DMS114 treated with DMSO at 0.1 percent for 48 hours (cell line): ENCODE measurements around the gene TBCD.
"Not testable (repeated sequence)": the region's sequence is repeated elsewhere in the genome, so short reads cannot be mapped to it uniquely, and the experiment has no call there.

Experiments used
- DNase-seq: peaks from one replicate; lab custom pipeline; 2025; ENCODE audit not compliant: unreplicated experiment; lab: John Stamatoyannopoulos, UW

The TBCD gene

DNA sequence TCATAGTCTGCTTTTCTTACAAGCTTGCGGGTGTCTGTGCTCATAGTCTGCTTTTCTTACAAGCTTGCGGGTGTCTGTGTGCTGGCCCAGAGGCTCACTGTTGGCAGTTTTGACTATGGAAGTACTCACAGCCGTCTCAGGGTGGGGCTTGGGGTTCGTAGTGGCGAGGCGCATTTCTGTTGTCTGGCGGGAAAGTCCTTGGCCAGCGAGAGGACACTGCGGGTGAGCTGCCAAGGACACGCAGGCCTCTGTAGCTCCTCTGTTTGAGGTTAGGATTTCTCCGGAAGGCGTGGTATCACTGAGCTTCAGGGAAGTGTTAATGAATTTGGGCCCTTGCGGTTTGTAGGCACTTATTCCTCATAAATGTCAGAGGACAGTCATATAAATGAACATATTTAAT lies 13.5 kb downstream of the TBCD start:
- no peak for DNase-seq

DNA sequence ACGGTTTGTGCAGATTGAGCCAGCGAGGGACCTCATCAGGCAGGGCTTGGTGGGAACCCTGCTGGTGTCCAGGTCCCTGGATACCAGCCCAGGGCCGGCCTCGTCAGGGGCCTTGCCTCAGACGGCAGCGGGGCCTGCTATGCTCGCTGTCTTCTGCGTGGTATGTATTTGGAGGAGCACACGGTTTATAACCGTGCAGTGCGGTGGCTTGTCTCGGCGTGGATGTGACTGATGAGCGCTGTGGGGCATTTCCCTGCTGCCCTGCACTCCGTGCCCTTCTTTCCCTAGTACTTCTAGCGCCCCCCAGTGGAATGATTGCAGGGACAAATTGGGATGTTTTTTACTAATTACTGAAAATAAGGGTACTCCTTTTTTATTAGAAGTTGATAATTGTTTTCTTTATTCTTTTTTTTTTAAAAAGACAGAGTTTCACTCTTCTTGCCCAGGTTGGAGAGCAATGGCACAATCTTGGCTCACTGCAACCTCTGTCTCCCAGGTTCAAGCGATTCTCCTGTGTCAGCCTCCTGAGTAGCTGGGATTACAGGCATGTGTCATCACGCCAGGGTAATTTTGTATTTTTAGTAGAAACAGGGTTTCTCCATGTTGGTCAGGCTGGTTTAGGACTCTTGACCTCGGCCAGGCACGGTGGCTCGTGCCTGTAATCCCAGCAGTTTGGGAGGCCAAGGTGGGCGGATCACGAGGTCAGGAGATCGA lies 15.3 kb downstream of the TBCD start:
- DNase-seq, result no peak

DNA sequence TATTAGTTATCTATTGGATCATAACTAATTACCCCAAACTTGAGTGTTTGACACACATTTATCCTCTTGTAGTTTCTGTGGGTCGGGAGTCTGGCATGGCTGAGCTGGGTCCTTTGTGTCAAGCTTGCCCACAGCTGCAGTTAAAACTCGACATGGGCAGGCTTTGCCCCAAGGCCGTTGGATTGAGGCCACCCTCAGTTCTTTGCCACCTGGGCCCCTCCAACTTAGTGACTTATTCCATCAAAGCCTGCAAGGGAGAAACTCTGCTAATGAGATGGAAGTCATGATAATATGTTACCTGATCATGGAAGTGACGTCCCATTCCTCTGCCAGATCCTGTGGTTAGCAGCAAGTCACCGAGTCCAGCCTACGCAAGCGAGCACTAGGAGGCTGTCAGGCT lies 17.2 kb downstream of the TBCD start:
- no peak for DNase-seq

DNA sequence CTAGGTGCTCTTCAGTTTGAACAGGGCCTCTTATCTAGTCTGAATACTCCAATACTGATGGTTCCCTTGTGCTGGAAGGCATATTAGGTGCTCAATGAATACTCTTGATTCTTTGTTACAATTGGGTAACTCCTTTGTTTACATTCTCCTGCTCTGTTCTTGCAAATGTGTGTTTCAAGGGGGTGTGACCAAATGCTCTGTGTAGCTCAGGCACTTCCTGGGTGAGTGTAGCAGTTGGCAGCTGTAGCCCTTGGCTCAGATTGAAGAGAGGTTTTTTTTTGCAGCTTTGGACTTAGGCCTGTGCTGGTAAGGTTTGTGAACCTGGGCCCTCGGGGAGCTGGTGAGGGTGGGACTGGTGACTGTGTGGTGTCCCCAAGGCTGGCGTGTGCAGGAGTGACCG lies 20.2 kb downstream of the TBCD start:
- no peak for DNase-seq

DNA sequence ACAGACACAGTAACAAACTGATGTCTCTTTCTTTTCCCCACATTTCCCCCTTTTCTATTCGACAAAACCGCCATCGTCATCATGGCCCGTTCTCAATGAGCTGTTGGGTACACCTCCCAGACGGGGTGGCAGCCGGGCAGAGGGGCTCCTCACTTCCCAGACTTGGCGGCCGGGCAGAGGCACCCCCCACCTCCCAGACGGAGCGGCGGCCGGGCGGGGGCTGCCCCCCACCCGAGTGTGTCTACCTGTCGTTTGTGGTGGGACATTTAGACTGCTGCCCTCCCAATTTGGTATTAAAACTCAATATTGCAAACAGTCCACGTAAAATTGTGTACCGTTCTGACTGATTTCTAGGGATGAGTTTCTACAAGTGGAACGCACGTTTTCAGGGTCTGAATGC lies 22.6 kb downstream of the TBCD start:
- not testable (repeated sequence) for DNase-seq

DNA sequence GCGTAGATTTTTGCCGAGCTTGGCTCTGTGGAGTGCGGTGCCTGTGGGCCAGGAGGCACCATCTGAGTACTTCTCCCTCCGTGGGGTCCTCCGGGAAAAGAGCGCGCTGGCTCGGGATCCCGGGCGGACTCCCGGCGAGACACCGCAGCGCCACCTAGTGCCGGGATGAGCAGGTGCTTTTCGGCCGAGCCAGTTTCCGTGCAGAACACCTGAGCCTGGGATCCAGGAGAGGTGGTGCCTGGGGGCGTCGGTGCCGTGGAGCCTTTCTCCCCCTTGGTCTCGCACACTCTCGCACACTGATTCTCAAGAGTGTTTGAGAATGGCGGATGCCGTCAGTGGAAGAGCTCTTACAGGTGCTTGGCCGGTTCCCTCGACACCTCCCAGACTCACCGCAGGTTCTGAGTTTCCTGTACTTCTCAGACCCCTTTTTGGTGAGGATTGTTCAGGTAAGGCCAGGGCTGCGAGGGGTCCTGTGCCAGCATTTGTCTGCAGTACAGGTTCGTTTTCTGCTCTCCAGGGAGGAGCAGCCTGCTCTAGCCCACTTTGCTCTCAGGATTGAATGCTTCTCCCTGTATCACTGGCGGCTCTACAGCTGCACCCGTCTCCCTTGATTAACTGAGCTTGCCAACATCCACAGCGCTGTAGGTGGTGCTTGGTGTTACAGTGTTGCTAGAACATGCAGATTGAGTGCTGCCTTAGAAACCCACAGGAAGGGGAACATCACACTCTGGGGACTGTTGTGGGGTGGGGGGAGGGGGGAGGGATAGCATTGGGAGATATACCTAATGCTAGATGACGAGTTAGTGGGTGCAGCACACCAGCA lies 23.3 kb downstream of the TBCD start:
- DNase-seq, result no peak

DNA sequence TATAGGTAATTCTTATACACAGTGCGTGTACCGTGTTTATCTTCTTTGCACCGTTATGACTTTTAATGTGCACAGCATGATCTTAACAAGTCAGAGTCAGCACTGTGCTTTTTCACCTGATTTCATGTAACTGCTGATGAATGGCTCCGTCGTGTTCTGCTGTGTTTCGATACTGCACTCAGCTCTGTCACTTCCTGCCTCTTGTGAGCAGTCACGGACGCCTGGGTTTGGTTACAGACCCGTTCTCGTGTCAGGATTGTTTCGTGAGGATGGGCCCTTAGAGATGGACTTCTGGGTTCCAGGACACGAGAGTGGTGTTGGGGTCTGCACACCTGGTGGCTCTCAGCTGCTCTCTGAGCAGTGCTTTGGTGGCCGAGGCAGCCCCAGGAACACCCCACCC lies 24.6 kb downstream of the TBCD start:
- no peak for DNase-seq

DNA sequence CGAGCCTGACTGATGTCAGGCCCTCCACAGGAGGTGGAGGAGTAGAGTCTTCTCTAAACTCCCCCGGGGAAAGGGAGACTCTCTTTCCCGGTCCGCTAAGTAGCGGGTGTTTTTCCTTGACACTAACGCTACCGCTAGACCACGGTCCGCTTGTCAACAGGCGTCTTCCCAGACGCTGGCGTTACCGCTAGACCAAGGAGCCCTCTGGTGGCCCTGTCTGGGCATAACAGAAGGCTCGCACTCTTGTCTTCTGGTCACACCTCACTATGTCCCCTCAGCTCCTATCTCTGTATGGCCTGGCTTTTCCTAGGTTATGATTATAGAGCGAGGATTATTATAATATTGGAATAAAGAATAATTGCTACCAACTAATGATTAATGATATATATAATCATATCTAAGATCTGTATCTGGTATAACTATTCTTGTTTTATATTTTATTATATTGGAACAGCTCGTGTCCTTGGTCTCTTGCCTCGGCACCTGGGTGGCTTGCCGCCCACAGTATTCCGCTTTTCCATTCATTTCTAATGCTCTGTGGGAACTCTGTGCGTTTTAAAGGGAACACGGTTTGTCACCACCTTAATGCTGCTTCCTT lies 26.0 kb downstream of the TBCD start:
- not testable (repeated sequence) for DNase-seq

DNA sequence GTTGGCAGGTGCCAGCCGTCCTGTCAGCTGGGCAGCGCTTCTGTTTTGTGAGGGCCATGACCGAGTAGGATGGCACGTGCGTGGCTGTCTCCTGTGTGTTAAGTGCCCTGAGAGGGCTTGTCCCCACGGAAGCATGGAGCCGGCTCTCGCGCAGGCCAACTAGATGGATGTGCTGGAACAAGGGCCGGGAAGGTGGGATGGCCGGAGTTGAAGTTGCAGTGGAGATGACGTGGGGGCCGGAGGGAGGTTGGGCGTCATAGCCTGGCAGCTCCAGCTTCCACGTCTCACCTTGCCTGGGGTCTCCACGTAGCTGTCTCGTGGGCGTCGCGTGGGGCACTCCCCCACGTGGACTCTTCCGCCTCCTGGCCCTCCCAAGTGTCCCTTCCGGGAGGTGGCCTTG lies 27.7 kb downstream of the TBCD start:
- no peak for DNase-seq

DNA sequence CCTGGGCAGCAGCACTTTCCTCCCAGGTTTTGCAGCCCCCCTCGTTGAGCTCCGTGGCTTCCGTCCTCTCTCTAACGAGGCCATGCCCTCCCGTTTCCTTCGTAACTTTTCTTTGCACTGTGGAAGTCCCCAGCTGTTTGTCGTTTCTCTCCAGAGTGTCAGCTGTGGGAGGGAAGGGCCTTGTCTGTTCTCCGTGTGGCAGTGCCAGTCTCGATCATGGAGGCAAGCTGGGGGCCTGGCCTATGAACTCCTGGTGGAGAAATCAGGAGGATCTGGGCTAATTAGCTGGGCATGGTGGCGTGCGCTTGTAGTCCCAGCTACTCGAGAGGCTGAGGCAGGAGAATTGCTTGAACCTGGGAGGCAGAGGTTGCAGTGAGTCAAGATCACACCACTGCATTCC lies 28.3 kb downstream of the TBCD start:
- DNase-seq, result no peak

DNA sequence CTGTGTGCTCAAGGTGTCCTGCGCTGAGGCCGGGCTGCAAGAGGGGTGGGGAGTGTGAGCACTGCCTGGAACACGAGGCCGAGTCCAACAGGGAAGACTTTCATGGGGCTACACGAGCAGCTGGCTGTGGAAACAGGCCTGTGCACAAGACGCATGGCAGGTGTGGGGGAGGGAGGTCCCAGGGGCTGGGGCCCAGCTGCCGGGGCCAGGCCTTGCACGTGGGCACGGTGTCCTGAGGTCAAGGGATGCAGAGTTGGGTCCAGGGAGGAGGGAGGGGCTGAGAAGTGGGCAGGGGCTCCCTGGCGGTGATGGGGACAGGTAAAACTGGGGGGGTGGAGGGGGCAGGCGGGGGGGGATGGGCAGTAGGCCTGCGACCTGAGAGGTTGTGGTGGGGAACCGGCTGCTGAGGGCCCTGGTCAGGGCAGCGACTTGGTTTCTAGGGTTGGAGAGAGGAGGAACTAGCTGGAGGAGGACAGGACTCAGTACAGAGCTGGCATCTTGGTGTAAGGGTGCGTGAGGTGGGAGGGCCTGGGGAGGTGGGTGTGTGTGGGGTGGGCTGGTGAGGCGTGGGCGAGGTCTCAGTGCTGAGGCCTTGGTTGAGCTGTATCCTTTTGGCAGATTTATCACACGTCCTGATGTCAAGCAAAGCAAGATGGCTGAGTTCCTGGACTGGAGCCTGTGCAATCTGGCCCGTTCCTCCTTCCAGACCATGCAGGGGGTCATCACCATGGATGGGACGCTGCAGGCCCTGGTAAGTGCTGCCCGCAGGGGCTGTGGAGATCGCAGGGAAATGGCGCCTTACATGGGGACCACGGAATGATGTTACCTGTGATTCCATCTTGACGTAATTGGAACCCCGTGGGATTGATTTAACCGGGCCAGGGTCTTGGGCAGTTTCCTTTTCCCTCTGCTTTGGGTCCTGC lies 29.4 kb downstream of the TBCD start:
- no peak for DNase-seq

DNA sequence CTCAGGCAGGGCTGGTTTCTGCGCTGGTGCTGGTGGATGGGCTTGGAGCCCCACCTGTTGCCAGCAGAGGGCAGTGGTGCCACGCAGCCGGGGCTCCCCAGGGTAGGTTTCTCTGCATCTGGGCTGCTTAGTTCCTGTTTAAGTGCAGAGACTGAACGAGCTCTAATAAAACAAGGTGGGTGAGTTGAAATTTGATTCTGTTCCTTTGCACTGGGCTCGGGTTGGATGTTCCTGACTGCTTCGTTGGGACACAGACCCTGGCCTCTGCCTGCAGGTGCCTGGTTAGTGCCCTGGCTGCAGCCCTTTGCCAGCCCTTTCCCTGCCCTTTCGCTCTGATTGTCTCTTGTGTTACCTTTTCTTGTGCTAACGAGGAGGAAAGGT lies 30.0 kb downstream of the TBCD start:
- peak; percentile 33 for DNase-seq

DNA sequence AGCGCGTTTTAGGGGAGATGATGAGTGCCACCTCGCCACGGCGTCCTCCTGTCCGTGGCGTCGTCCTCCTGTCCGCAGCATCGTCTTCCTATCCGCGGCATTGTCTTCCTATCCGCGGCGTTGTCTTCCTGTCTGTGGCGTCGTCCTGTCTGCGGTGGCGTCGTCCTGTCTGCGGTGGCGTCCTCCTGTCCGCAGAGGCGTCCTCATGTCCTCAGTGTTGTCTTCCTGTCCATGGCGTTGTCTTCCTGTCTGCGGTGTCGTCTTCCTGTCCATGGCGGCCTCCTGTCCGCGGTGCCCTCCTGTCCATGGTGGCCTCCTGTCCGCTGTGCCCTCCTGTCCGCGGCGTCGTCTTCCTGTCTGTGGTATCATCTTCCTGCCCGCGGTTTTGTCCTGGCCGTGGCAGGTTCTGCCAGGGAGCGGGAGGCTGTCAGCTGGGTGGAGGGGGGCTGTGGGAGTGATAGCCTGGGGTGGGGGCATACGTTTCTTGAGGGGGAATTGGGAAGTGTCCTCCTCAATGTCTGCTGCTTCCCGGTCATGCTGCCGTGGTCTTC lies 30.9 kb downstream of the TBCD start:
- DNase-seq, result no peak

DNA sequence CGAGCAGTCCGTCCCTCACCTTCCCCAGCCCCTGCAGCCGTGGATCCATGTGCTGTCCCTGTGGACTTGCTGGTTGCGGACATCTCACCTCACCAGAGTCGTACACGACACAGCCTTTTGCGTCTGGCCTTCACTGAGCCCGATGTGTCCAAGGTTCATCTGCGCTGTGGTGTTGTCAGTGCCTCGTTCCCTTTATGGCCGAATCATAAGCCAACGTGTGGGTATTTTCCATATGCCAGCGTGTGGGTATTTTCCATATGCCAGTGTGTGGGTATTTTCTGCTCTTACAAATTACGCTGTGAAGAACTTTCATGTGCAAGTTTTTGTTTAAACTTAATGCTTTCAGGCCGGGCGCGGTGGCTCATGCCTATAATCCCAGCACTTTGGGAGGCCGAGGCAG lies 31.6 kb downstream of the TBCD start:
- no peak for DNase-seq

DNA sequence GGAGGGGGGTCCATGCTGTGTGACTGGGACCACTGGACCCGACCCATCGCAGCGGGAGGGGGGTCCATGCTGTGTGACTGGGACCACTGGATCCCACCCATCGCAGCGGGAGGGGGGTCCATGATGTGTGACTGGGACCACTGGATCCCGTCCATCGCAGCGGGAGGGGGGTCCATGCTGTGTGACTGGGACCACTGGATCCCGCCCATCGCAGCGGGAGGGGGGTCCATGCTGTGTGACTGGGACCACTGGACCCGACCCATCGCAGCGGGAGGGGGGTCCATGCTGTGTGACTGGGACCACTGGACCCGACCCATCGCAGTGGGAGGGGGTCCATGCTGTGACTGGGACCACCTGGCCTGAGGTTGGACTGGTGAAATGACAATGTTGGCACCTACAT lies 33.7 kb downstream of the TBCD start:
- DNase-seq, result not testable (repeated sequence)

DNA sequence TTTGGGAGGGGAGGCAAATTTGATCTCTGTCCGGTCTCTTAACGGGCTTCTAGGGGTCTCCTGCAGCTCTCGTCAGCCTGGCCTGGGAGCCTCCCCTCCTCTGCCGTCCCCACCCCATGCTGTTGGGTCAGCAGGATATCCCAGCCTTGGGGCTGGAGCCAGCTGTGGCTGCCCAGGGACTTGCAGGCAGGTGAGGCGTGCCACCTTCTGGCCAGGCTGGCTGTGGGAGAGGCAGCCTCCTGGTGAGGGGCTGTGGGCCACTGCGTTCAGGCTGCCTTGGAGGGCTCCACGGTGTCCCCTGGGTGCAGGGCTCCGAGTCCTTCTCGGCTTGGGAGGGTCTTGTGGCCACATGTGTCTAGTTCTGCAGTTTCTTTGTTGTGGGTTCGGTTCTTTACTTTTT lies 34.6 kb downstream of the TBCD start:
- DNase-seq, result no peak

DNA sequence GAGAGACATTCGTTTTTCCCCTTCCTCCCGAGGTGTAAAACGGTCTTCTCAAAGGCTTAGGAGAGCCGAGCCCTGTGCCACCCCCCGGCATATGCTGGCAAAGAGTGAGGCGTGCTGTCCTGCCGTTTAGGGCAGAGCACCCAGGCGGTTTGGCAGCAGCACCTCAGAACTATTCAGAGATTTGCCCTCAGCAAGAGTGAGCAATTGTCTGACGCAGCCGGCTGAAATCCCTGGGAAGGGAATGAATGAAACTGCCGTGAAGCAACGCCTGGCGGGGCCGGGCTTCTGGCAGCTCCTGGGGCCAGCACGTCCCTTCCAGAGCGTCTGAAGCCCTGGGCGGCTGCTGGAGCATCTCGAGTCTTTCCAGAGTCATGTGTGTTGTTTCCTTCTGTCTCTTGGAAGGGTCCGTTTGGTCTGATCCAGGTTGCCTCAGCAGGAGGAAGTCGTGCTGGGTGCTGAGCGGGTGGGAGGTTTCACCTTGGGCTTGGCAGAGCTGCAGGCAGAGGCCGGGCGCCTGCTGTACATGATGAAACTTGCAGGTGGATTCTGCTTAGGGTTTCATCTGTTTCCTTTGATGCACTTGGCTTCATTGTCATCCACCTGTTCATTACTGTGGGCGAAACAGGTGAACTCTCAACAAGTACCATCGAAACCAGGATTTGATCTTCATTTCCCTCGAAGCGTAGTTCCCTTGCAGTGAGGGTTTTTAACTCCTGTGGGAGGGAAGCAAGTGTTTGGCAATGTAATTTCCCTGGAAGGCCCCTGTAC lies 35.4 kb downstream of the TBCD start:
- no peak for DNase-seq

DNA sequence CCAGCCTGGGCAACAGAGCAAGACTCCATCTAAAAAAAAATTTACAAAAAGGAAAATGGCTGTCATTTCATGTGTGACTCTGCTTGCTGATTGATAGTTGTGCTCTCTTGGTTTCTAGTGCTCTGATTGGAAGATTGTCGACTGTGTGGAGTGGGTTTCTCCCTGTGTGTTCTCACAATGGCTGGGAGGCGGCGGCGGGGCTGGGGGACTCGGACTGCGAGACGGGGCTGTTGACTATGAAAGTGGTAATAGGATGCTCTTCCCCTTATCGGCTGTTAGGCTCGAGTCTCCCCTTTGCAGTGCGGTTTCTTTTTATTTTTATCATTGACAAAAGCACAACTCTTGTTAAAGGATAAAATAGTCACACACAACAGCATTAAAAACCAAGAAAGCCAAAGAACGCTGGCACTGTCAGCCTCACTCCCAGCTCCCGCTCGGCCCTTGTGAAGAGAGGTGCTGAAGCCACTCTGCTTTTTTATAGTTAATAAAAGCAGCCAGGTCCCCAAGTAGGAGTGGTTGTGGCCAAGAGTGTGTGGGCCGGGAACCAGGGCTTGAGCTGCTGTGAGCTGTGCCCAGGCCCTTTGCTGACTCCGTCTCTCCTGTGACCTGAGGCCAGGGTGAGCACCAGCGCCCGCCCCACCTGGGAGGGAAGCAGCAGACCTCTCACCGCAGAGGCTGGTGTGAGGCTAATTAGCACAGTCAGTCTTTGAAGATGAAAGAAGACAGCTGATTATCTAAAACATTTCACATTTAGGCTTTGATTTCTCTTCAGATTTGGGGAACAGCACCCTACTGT lies 36.5 kb downstream of the TBCD start:
- DNase-seq, result no peak

DNA sequence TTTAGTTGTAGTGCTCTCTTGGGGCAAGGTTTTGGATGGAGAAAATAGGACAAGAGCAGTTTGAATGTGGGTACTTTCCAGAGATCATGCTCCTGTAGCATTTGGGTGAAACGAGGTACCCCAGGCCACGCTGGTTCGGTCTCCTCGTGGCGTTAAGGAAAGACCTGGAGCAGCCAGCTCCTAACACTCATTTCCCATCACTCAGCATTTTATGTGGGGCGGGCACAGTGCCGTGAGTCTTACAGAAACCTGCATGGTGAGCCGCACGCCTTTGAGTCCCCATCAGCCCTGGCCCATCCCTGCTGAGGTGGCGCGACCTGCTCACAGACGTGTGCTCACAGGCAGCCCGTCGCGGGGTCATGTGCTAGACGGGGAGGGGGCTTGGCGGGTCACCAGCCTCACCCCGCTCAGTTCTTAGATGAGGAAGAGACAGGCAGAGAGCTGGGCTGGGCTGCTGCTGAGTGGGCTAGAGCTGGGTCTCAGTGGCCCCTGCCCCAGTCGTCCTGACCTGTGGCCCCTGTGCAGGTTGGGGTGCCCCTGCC lies 37.3 kb downstream of the TBCD start:
- no peak for DNase-seq
